ENCODE data around the gene COL7A1.

COL7A1 gene

GRCh38 chr3:48576647-48577046 lies 18.5 kb downstream of the COL7A1 start:
- Histone ChIP-seq H3K27me3 (replicated peaks in 2 of 5; ENCODE audit: control insufficient read depth in 4 of 5, insufficient read depth in 5 of 5, low read length in 4 of 5) (no peaks in the 10 kb centered on the region), H3K36me3 (ENCODE audit: control insufficient read depth in 4 of 4, insufficient read depth in 4 of 4, low read length in 3 of 4) (no peaks in the 10 kb centered on the region), H3K4me1 (ENCODE audit: control extremely low read depth in 1 of 4, control insufficient read depth in 4 of 4, insufficient read depth in 4 of 4, low read length in 3 of 4) (no peaks in the 10 kb centered on the region), H3K27ac (ENCODE audit: insufficient read depth in 1 of 2, low read depth in 1 of 2, low read length in 2 of 2, poor library complexity in 1 of 2, severe bottlenecking in 2 of 2) (no peak overlapping the region), H3K9me3 (ENCODE audit: control extremely low read depth in 1 of 5, control insufficient read depth in 4 of 5, insufficient read depth in 2 of 5, low read depth in 1 of 5, low read length in 4 of 5) (no peaks in the 10 kb centered on the region), H3K4me3 (ENCODE audit: control insufficient read depth in 1 of 7, extremely low read depth in 1 of 7, insufficient read depth in 4 of 7, low read depth in 2 of 7, low read length in 6 of 7) (no peak overlapping the region)
- WGBS (ENCODE audit: insufficient coverage) = 91% methylated on average over 4 of the region's 4 CpGs
- ChIA-PET POLR2A (no interaction called here), CTCF (no interaction called here)
- no peak for DNase-seq

DNA sequence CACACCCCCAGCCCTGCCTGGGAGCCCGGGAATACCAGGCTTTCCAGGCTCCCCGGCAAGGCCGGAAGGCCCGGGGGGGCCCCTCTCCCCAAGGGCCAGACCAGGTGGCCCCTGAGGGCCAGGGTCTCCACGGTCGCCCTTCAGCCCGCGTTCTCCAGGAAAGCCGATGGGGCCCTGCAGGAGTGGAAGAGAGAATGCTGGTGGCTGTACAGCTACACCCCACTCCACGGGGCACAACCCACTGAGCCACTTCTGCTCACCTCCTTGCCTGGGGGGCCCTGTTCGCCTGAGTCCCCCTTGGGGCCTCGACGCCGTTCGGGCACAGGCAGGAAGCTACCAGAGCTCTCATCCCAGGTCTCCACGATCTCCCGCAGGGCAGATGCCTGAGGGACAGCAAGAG lies 19.8 kb downstream of the COL7A1 start:
- POLR2A ChIA-PET = no interaction called here
- WGBS (ENCODE audit: insufficient coverage) = 95% methylated on average over 10 of the region's 17 CpGs
- H3K4me1 ChIP-seq (ENCODE audit: control extremely low read depth in 1 of 4, control insufficient read depth in 4 of 4, insufficient read depth in 4 of 4, low read length in 3 of 4) = no peaks in the 10 kb centered on the region
- no peak overlapping the region for H3K27ac ChIP-seq (ENCODE audit: insufficient read depth in 1 of 2, low read depth in 1 of 2, low read length in 2 of 2, poor library complexity in 1 of 2, severe bottlenecking in 2 of 2)
- DNase-seq = no peak
- no peaks in the 10 kb centered on the region for H3K27me3 ChIP-seq (replicated peaks in 2 of 5; ENCODE audit: control insufficient read depth in 4 of 5, insufficient read depth in 5 of 5, low read length in 4 of 5)
- H3K4me3 ChIP-seq (ENCODE audit: control insufficient read depth in 1 of 7, extremely low read depth in 1 of 7, insufficient read depth in 4 of 7, low read depth in 2 of 7, low read length in 6 of 7) = no peak overlapping the region
- H3K36me3 ChIP-seq (ENCODE audit: control insufficient read depth in 4 of 4, insufficient read depth in 4 of 4, low read length in 3 of 4) = no peaks in the 10 kb centered on the region
- CTCF ChIA-PET = no interaction called here
- H3K9me3 ChIP-seq (ENCODE audit: control extremely low read depth in 1 of 5, control insufficient read depth in 4 of 5, insufficient read depth in 2 of 5, low read depth in 1 of 5, low read length in 4 of 5) = no peaks in the 10 kb centered on the region

GRCh38 chr3:48573973-48574585 lies 21.1 kb downstream of the COL7A1 start:
- no peak overlapping the region for H3K27ac ChIP-seq (ENCODE audit: insufficient read depth in 1 of 2, low read depth in 1 of 2, low read length in 2 of 2, poor library complexity in 1 of 2, severe bottlenecking in 2 of 2)
- no peaks in the 10 kb centered on the region for H3K4me1 ChIP-seq (ENCODE audit: control extremely low read depth in 1 of 4, control insufficient read depth in 4 of 4, insufficient read depth in 4 of 4, low read length in 3 of 4)
- ChIA-PET POLR2A (no interaction called here), CTCF (no interaction called here)
- no peaks in the 10 kb centered on the region for H3K27me3 ChIP-seq (replicated peaks in 2 of 5; ENCODE audit: control insufficient read depth in 4 of 5, insufficient read depth in 5 of 5, low read length in 4 of 5)
- 98% methylated on average over 9 of the region's 10 CpGs for WGBS (ENCODE audit: insufficient coverage)
- no peak for DNase-seq
- no peak overlapping the region for H3K4me3 ChIP-seq (ENCODE audit: control insufficient read depth in 1 of 7, extremely low read depth in 1 of 7, insufficient read depth in 4 of 7, low read depth in 2 of 7, low read length in 6 of 7)
- H3K9me3 ChIP-seq (ENCODE audit: control extremely low read depth in 1 of 5, control insufficient read depth in 4 of 5, insufficient read depth in 2 of 5, low read depth in 1 of 5, low read length in 4 of 5) = no peaks in the 10 kb centered on the region
- no peaks in the 10 kb centered on the region for H3K36me3 ChIP-seq (ENCODE audit: control insufficient read depth in 4 of 4, insufficient read depth in 4 of 4, low read length in 3 of 4)

DNA sequence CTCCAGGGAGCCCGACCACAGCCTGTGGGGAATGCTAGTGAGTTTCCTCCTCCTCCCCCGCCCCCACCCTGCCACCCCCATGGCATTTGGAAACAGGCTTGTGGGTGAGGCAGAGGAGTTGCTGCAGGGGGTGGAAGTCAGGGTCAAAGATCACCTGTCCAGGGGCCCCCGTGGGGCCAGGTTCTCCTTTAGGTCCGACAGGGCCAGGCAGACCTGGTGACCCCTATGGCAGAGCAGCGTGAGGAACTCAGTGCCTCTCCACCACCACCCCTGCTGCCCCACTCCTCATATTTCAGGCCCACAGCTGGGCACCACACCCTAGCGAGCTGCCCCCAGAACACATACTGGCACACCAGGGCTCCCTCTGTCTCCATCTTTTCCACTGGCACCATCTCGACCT lies 22.6 kb downstream of the COL7A1 start:
- no peak overlapping the region for H3K4me3 ChIP-seq (ENCODE audit: control insufficient read depth in 1 of 7, extremely low read depth in 1 of 7, insufficient read depth in 4 of 7, low read depth in 2 of 7, low read length in 6 of 7)
- no peaks in the 10 kb centered on the region for H3K4me1 ChIP-seq (ENCODE audit: control extremely low read depth in 1 of 4, control insufficient read depth in 4 of 4, insufficient read depth in 4 of 4, low read length in 3 of 4)
- H3K36me3 ChIP-seq (ENCODE audit: control insufficient read depth in 4 of 4, insufficient read depth in 4 of 4, low read length in 3 of 4) = no peaks in the 10 kb centered on the region
- DNase-seq = no peak
- CTCF ChIA-PET = no interaction called here
- no peaks in the 10 kb centered on the region for H3K27me3 ChIP-seq (replicated peaks in 2 of 5; ENCODE audit: control insufficient read depth in 4 of 5, insufficient read depth in 5 of 5, low read length in 4 of 5)
- no peaks in the 10 kb centered on the region for H3K9me3 ChIP-seq (ENCODE audit: control extremely low read depth in 1 of 5, control insufficient read depth in 4 of 5, insufficient read depth in 2 of 5, low read depth in 1 of 5, low read length in 4 of 5)
- WGBS (ENCODE audit: insufficient coverage) = 92% methylated on average over 4 of the region's 7 CpGs
- H3K27ac ChIP-seq (ENCODE audit: insufficient read depth in 1 of 2, low read depth in 1 of 2, low read length in 2 of 2, poor library complexity in 1 of 2, severe bottlenecking in 2 of 2) = no peak overlapping the region
- POLR2A ChIA-PET = no interaction called here

GRCh38 chr3:48571938-48572337 lies 23.2 kb downstream of the COL7A1 start:
- H3K36me3 ChIP-seq (ENCODE audit: control insufficient read depth in 4 of 4, insufficient read depth in 4 of 4, low read length in 3 of 4) = no peaks in the 10 kb centered on the region
- H3K9me3 ChIP-seq (ENCODE audit: control extremely low read depth in 1 of 5, control insufficient read depth in 4 of 5, insufficient read depth in 2 of 5, low read depth in 1 of 5, low read length in 4 of 5) = no peaks in the 10 kb centered on the region
- H3K27me3 ChIP-seq (replicated peaks in 2 of 5; ENCODE audit: control insufficient read depth in 4 of 5, insufficient read depth in 5 of 5, low read length in 4 of 5) = no peaks in the 10 kb centered on the region
- H3K27ac ChIP-seq (ENCODE audit: insufficient read depth in 1 of 2, low read depth in 1 of 2, low read length in 2 of 2, poor library complexity in 1 of 2, severe bottlenecking in 2 of 2) = no peak overlapping the region
- H3K4me1 ChIP-seq (ENCODE audit: control extremely low read depth in 1 of 4, control insufficient read depth in 4 of 4, insufficient read depth in 4 of 4, low read length in 3 of 4) = no peaks in the 10 kb centered on the region
- ChIA-PET CTCF (no interaction called here), POLR2A (no interaction called here)
- H3K4me3 ChIP-seq (ENCODE audit: control insufficient read depth in 1 of 7, extremely low read depth in 1 of 7, insufficient read depth in 4 of 7, low read depth in 2 of 7, low read length in 6 of 7) = no peak overlapping the region
- DNase-seq = no peak
- WGBS (ENCODE audit: insufficient coverage) = 98% methylated on average over 6 of the region's 12 CpGs

- Histone ChIP-seq H3K36me3 (ENCODE audit: control insufficient read depth in 4 of 4, insufficient read depth in 4 of 4, low read length in 3 of 4) (no peaks in the 10 kb centered on the region), H3K4me1 (ENCODE audit: control extremely low read depth in 1 of 4, control insufficient read depth in 4 of 4, insufficient read depth in 4 of 4, low read length in 3 of 4) (peaks cover 0 to 6% (median 3%) of the 10 kb centered on the region in 4 experiments), H3K4me3 (ENCODE audit: control insufficient read depth in 1 of 7, extremely low read depth in 1 of 7, insufficient read depth in 4 of 7, low read depth in 2 of 7, low read length in 6 of 7) (no peak overlapping the region), H3K27ac (ENCODE audit: insufficient read depth in 1 of 2, low read depth in 1 of 2, low read length in 2 of 2, poor library complexity in 1 of 2, severe bottlenecking in 2 of 2) (no peak overlapping the region), H3K9me3 (ENCODE audit: control extremely low read depth in 1 of 5, control insufficient read depth in 4 of 5, insufficient read depth in 2 of 5, low read depth in 1 of 5, low read length in 4 of 5) (no peaks in the 10 kb centered on the region), H3K27me3 (replicated peaks in 2 of 5; ENCODE audit: control insufficient read depth in 4 of 5, insufficient read depth in 5 of 5, low read length in 4 of 5) (no peaks in the 10 kb centered on the region)
- WGBS (ENCODE audit: insufficient coverage) = 97% methylated on average over 15 of the region's 18 CpGs
- no peak for DNase-seq
- ChIA-PET POLR2A (no interaction called here), CTCF (interaction anchor here (1.1 kb wide), 1 partner anchor 10 kb away, joined by 3 read pairs; no protein-coding TSS in a partner anchor)
These were observed 25.2 kb downstream of the COL7A1 start for GRCh38 chr3:48569808-48570450.

- Histone ChIP-seq H3K4me1 (ENCODE audit: control extremely low read depth in 1 of 4, control insufficient read depth in 4 of 4, insufficient read depth in 4 of 4, low read length in 3 of 4) (peaks cover 0 to 7% (median 3%) of the 10 kb centered on the region in 4 experiments), H3K36me3 (ENCODE audit: control insufficient read depth in 4 of 4, insufficient read depth in 4 of 4, low read length in 3 of 4) (no peaks in the 10 kb centered on the region), H3K4me3 (ENCODE audit: control insufficient read depth in 1 of 7, extremely low read depth in 1 of 7, insufficient read depth in 4 of 7, low read depth in 2 of 7, low read length in 6 of 7) (no peak overlapping the region), H3K27ac (ENCODE audit: insufficient read depth in 1 of 2, low read depth in 1 of 2, low read length in 2 of 2, poor library complexity in 1 of 2, severe bottlenecking in 2 of 2) (no peak overlapping the region), H3K27me3 (replicated peaks in 2 of 5; ENCODE audit: control insufficient read depth in 4 of 5, insufficient read depth in 5 of 5, low read length in 4 of 5) (no peaks in the 10 kb centered on the region), H3K9me3 (ENCODE audit: control extremely low read depth in 1 of 5, control insufficient read depth in 4 of 5, insufficient read depth in 2 of 5, low read depth in 1 of 5, low read length in 4 of 5) (no peaks in the 10 kb centered on the region)
- 95% methylated on average over 10 of the region's 10 CpGs for whole genome bisulfite sequencing (ENCODE audit: insufficient coverage)
- CTCF ChIA-PET = interaction anchor here (1.1 kb wide), 1 partner anchor 10 kb away, joined by 3 read pairs; no protein-coding TSS in a partner anchor
- no peak for DNase-seq
- POLR2A ChIA-PET = no interaction called here
These were observed 25.7 kb downstream of the COL7A1 start for GRCh38 chr3:48569400-48569799.

Measured in common myeloid progenitor, CD34-positive (primary cell).